ENCODE data around the gene NR6A1. TPM values are rescaled to one million over a fixed set of nuclear protein-coding genes. Genes with fewer than 3 reads are reported as not detected.

The NR6A1 gene
- total RNA-seq, 1 experiment from 2014 or later, result 0.91 TPM

GRCh38 chr9:124475868-124476690 is 295.0 kb downstream of the NR6A1 start:
- no peak for TF ChIP-seq CTCF (IDR thresholded peaks at IDR 0.05; ENCODE audit: unreplicated experiment)
- no TSS peak for BruUV-seq (replicated peaks)
- no peak overlapping the region for H3K4me3 Mint-ChIP-seq (ENCODE audit: unreplicated experiment)
- DNase-seq (ENCODE audit: unreplicated experiment), result no peak
- no peak overlapping the region for H3K27ac Mint-ChIP-seq (ENCODE audit: low read depth, unreplicated experiment)
- POLR2A ChIA-PET, result no interaction called here
- peaks cover 4% of the 10 kb centered on the region for H3K4me1 Mint-ChIP-seq (ENCODE audit: insufficient read depth, unreplicated experiment)
- intact Hi-C loops (cut with micrococcal nuclease), result no loop called here
- H3K9me3 Mint-ChIP-seq (ENCODE audit: unreplicated experiment), result no peaks in the 10 kb centered on the region
- peaks cover 27% of the 10 kb centered on the region for H3K27me3 Mint-ChIP-seq (ENCODE audit: insufficient read depth, unreplicated experiment)
- CTCF ChIA-PET, result interaction anchor here (1.2 kb wide), 1 partner anchor 56 kb away, joined by 3 read pairs; no protein-coding TSS in a partner anchor
- H3K36me3 Mint-ChIP-seq (ENCODE audit: insufficient read depth, unreplicated experiment), result no peaks in the 10 kb centered on the region

GRCh38 chr9:124475158-124475867 is 295.8 kb downstream of the NR6A1 start:
- H3K9me3 Mint-ChIP-seq (ENCODE audit: unreplicated experiment), result no peaks in the 10 kb centered on the region
- CTCF ChIA-PET, result interaction anchor here (1.2 kb wide), 1 partner anchor 55 kb away, joined by 3 read pairs; no protein-coding TSS in a partner anchor
- POLR2A ChIA-PET, result no interaction called here
- no peak for DNase-seq (ENCODE audit: unreplicated experiment)
- intact Hi-C loops (cut with micrococcal nuclease), result no loop called here
- peaks cover 21% of the 10 kb centered on the region for H3K27me3 Mint-ChIP-seq (ENCODE audit: insufficient read depth, unreplicated experiment)
- H3K4me3 Mint-ChIP-seq (ENCODE audit: unreplicated experiment), result no peak overlapping the region
- TF ChIP-seq CTCF (IDR thresholded peaks at IDR 0.05; ENCODE audit: unreplicated experiment), result no peak
- H3K4me1 Mint-ChIP-seq (ENCODE audit: insufficient read depth, unreplicated experiment), result peaks cover 3% of the 10 kb centered on the region
- H3K36me3 Mint-ChIP-seq (ENCODE audit: insufficient read depth, unreplicated experiment), result no peaks in the 10 kb centered on the region
- no TSS peak for BruUV-seq (replicated peaks)
- H3K27ac Mint-ChIP-seq (ENCODE audit: low read depth, unreplicated experiment), result no peak overlapping the region

- intact Hi-C loops (cut with micrococcal nuclease), result no loop called here
- H3K27ac Mint-ChIP-seq (ENCODE audit: low read depth, unreplicated experiment), result no peak overlapping the region
- TF ChIP-seq CTCF (IDR thresholded peaks at IDR 0.05; ENCODE audit: unreplicated experiment), result no peak
- no peaks in the 10 kb centered on the region for H3K4me1 Mint-ChIP-seq (ENCODE audit: insufficient read depth, unreplicated experiment)
- BruUV-seq (replicated peaks), result no TSS peak
- ChIA-PET POLR2A (interaction anchor here (0.6 kb wide), 1 partner anchor 33 kb away, joined by 3 read pairs; no protein-coding TSS in a partner anchor), CTCF (interaction anchor here (1.5 kb wide), 1 partner anchor 63 kb away, joined by 4 read pairs; no protein-coding TSS in a partner anchor)
- no peaks in the 10 kb centered on the region for H3K36me3 Mint-ChIP-seq (ENCODE audit: insufficient read depth, unreplicated experiment)
- no peak for DNase-seq (ENCODE audit: unreplicated experiment)
- no peak overlapping the region for H3K4me3 Mint-ChIP-seq (ENCODE audit: unreplicated experiment)
- no peaks in the 10 kb centered on the region for H3K9me3 Mint-ChIP-seq (ENCODE audit: unreplicated experiment)
- H3K27me3 Mint-ChIP-seq (ENCODE audit: insufficient read depth, unreplicated experiment), result peaks cover 11% of the 10 kb centered on the region
These were observed 297.0 kb downstream of the NR6A1 start for GRCh38 chr9:124474151-124474550.

- BruUV-seq (replicated peaks), result no TSS peak
- ChIA-PET CTCF (interaction anchor here (0.5 to 1.5 kb wide), 3 partner anchors 54 to 504 kb away, joined by 3 to 6 read pairs (median 4); no protein-coding TSS in a partner anchor), POLR2A (interaction anchor here (0.5 kb wide), 1 partner anchor 11 kb away, joined by 3 read pairs; no protein-coding TSS in a partner anchor)
- DNase-seq (ENCODE audit: unreplicated experiment), result no peak
- no peak overlapping the region for H3K4me3 Mint-ChIP-seq (ENCODE audit: unreplicated experiment)
- H3K36me3 Mint-ChIP-seq (ENCODE audit: insufficient read depth, unreplicated experiment), result no peaks in the 10 kb centered on the region
- H3K4me1 Mint-ChIP-seq (ENCODE audit: insufficient read depth, unreplicated experiment), result no peaks in the 10 kb centered on the region
- H3K27me3 Mint-ChIP-seq (ENCODE audit: insufficient read depth, unreplicated experiment), result peaks cover 11% of the 10 kb centered on the region
- intact Hi-C loops (cut with micrococcal nuclease), result no loop called here
- H3K9me3 Mint-ChIP-seq (ENCODE audit: unreplicated experiment), result no peaks in the 10 kb centered on the region
- H3K27ac Mint-ChIP-seq (ENCODE audit: low read depth, unreplicated experiment), result no peak overlapping the region
- no peak for TF ChIP-seq CTCF (IDR thresholded peaks at IDR 0.05; ENCODE audit: unreplicated experiment)
These were observed 297.8 kb downstream of the NR6A1 start for GRCh38 chr9:124473310-124473709.
